SK-N-SH (cell line): ENCODE results near the gene IQCE. TPM values are rescaled to one million over a fixed set of nuclear protein-coding genes. Genes with fewer than 3 reads are reported as not detected.
A peak's percentile ranks its signal among the peaks of the same experiment; 100 is the strongest.

Experiments
- CTCF ChIA-PET: fragments of 300-600, 350-600 bp; formaldehyde crosslinking; extraction: SDS; loops from one replicate; lab custom pipeline; 2021; lab: Yijun Ruan, JAX
- POLR2A ChIA-PET: fragments of 350-600 bp; sonication (Branson Sonifier 250); formaldehyde crosslinking; extraction: SDS; loops from one replicate; lab custom pipeline; 2020; ENCODE audit warnings: antibody characterized with exemption, inconsistent platforms; lab: Yijun Ruan, JAX
- DNase-seq: peaks from one replicate; pipeline ENCODE4 v3.0.0; 2012
- H2AFZ ChIP-seq: fragments of 200-600 bp; sonication (generic); 2 replicates; pipeline ENCODE4 v1.8.1; 2016; ENCODE audit warnings: antibody characterized with exemption, mild to moderate bottlenecking, low read depth
- H3F3A ChIP-seq: fragments of 200-600 bp; sonication (generic); replicated peaks from 2 replicates; pipeline ENCODE3; 2016; ENCODE audit warnings: antibody characterized with exemption, mild to moderate bottlenecking; ENCODE audit not compliant: insufficient read depth
- H3K27ac ChIP-seq, 2 experiments: fragments of 200-500 bp in 1 of 2; fragments of 200-600 bp in 1 of 2; sonication (Bioruptor generic) in 1 of 2; sonication (generic), shearing (Covaris generic) in 1 of 2; 2 replicates each; pipeline versions ENCODE4 v1.5.1 to v1.6.1; 2014 to 2016; ENCODE audit warnings: low read depth in 2 of 2, inconsistent platforms in 1 of 2, low read length in 1 of 2, mild to moderate bottlenecking in 1 of 2, mixed read lengths in 1 of 2
- H3K27me3 ChIP-seq: fragments of 200-600 bp; sonication (generic), shearing (Covaris generic); 2 replicates; pipeline ENCODE4 v1.6.1; 2016; ENCODE audit warnings: mixed run types; ENCODE audit not compliant: insufficient read depth
- H3K36me3 ChIP-seq, 2 experiments: fragments of 200-500 bp in 1 of 2; fragments of 200-600 bp in 1 of 2; sonication (Bioruptor generic) in 1 of 2; sonication (generic) in 1 of 2; replicated peaks in 1 of 2; 2 replicates each; pipeline versions ENCODE3 to v1.5.1; 2014 to 2016; ENCODE audit warnings: low read length in 1 of 2, mild to moderate bottlenecking in 1 of 2; ENCODE audit not compliant: insufficient read depth in 2 of 2, control insufficient read depth in 1 of 2
- H3K4me1 ChIP-seq, 2 experiments: fragments of 200-500 bp in 1 of 2; fragments of 200-600 bp in 1 of 2; sonication (Bioruptor generic) in 1 of 2; sonication (generic), shearing (Covaris generic) in 1 of 2; 2 replicates each; pipeline versions ENCODE4 v1.5.1 to v1.6.1; 2014 to 2016; ENCODE audit warnings: low read depth in 1 of 2, low read length in 1 of 2, mixed run types in 1 of 2; ENCODE audit not compliant: insufficient read depth in 2 of 2, control insufficient read depth in 1 of 2
- H3K4me2 ChIP-seq: fragments of 200-600 bp; sonication (generic), shearing (Covaris generic); 2 replicates; pipeline ENCODE4 v1.6.1; 2017; ENCODE audit warnings: mixed run types
- H3K4me3 ChIP-seq, 2 experiments: fragments of 200-500 bp in 1 of 2; fragments of 200-600 bp in 1 of 2; sonication (Bioruptor generic) in 1 of 2; sonication (generic), shearing (Covaris generic) in 1 of 2; 2 replicates each; pipeline versions ENCODE4 v1.5.1 to v1.8.1; 2014 to 2016; ENCODE audit warnings: low read depth in 2 of 2, inconsistent platforms in 1 of 2, low read length in 1 of 2, mild to moderate bottlenecking in 1 of 2, mixed read lengths in 1 of 2, moderate library complexity in 1 of 2
- H3K79me2 ChIP-seq: fragments of 200-600 bp; sonication (generic); 2 replicates; pipeline ENCODE4 v1.8.1; 2017; ENCODE audit warnings: mild to moderate bottlenecking; ENCODE audit not compliant: insufficient read depth
- H3K9ac ChIP-seq: fragments of 200-600 bp; sonication (generic); 2 replicates; pipeline ENCODE4 v1.6.1; 2017; ENCODE audit warnings: mixed run types
- H3K9me2 ChIP-seq: fragments of 200-600 bp; sonication (generic); 2 replicates; pipeline ENCODE4 v1.6.1; 2017; ENCODE audit warnings: mixed run types
- H3K9me3 ChIP-seq: fragments of 200-600 bp; sonication (generic); 2 replicates; pipeline ENCODE4 v1.6.1; 2017; ENCODE audit warnings: mixed run types, mild to moderate bottlenecking, moderate library complexity
- H4K20me1 ChIP-seq: fragments of 200-600 bp; sonication (generic); 2 replicates; pipeline ENCODE4 v1.6.1; 2017; ENCODE audit warnings: mild to moderate bottlenecking, mixed run types; ENCODE audit not compliant: insufficient read depth
- CHD2 ChIP-seq: fragments of 150-350 bp; IDR thresholded peaks from 2 replicates; pipeline ENCODE4 v1.6.1; 2018; ENCODE audit warnings: low read length; ENCODE audit not compliant: partially characterized antibody
- CTCF ChIP-seq: fragments of 200-600 bp; sonication (generic); IDR thresholded peaks from 2 replicates; pipeline ENCODE4 v1.6.1; 2017; ENCODE audit warnings: antibody characterized with exemption, mild to moderate bottlenecking, moderate library complexity
- EP300 ChIP-seq, 2 experiments: IDR thresholded peaks; 2 replicates each; pipeline versions ENCODE4 v1.4.0 to v1.6.1; 2012; ENCODE audit warnings: borderline replicate concordance in 1 of 2, low read depth in 1 of 2, low read length in 1 of 2
- FOXJ3 ChIP-seq: sonication (generic); formaldehyde crosslinking; IDR thresholded peaks from 2 replicates; pipeline ENCODE4 v1.5.1; 2020; ENCODE audit warnings: mild to moderate bottlenecking, missing genetic modification reagents
- JUND ChIP-seq: IDR thresholded peaks from 2 replicates; pipeline ENCODE4 v1.4.0; 2012
- MAX ChIP-seq: IDR thresholded peaks from 2 replicates; pipeline ENCODE4 v1.4.0; 2012; ENCODE audit warnings: low read depth
- MXI1 ChIP-seq: IDR thresholded peaks from 2 replicates; pipeline ENCODE4 v1.6.1; 2012; ENCODE audit warnings: mild to moderate bottlenecking, low read depth, low read length, improper control_type of control experiment
- NRF1 ChIP-seq: IDR thresholded peaks from 2 replicates; pipeline ENCODE4 v1.6.1; 2012; ENCODE audit warnings: low read depth, mild to moderate bottlenecking, low read length
- RCOR1 ChIP-seq: fragments of 150-350 bp; IDR thresholded peaks from 2 replicates; pipeline ENCODE4 v1.6.1; 2017; ENCODE audit warnings: antibody characterized with exemption, low read length
- REST ChIP-seq: IDR thresholded peaks from 2 replicates; pipeline ENCODE4 v1.6.1; 2012; ENCODE audit warnings: mild to moderate bottlenecking, low read depth, low read length, moderate library complexity
- SIN3A ChIP-seq: IDR thresholded peaks from 2 replicates; pipeline ENCODE4 v1.6.1; 2012; ENCODE audit warnings: low read depth, mild to moderate bottlenecking, low read length, moderate library complexity, borderline replicate concordance
- TAF1 ChIP-seq: IDR thresholded peaks from 2 replicates; pipeline ENCODE4 v1.6.1; 2012; ENCODE audit warnings: low read depth, mild to moderate bottlenecking, low read length, moderate library complexity, borderline replicate concordance
- YY1 ChIP-seq: IDR thresholded peaks from 2 replicates; pipeline ENCODE4 v1.4.0; 2012; ENCODE audit warnings: low read depth, mild to moderate bottlenecking
- WGBS: methylation state at CpG from one replicate; pipeline ENCODE4 v1.1.6; 2017; ENCODE audit warnings: low lambda C conversion rate; 5-methylcytosine and 5-hydroxymethylcytosine counted together
- polyA plus RNA-seq, 3 experiments: library from polyadenylated mRNA; depleted of rRNA; stranded (reverse); fragments of >200 nt; gene quantifications; 2 replicates each; pipeline ENCODE4 v1.2.3, GENCODE V29; 2012

The IQCE gene
- 14.4 and 15.1 TPM in 2 replicates for polyA plus RNA-seq (2012; rRNA removed)
- polyA plus RNA-seq (2012; cell fraction: cytosol; rRNA removed) = 11.2 and 12.8 TPM in 2 replicates
- 37.7 and 46.3 TPM in 2 replicates for polyA plus RNA-seq (2012; cell fraction: nucleus; rRNA removed)

GRCh38 chr7:2558629-2559282 is at the start of gene IQCE:
Gene IQCE, plus strand, starts transcription at chr7:2558979. Its CDS starts 203 bp downstream, at chr7:2559182.
- 11% methylated on average over 34 of the region's 66 CpGs for WGBS
- peaks cover under 1 to 4% of the 10 kb centered on the region in 2 experiments for H3K36me3 ChIP-seq
- H3K27me3 ChIP-seq = no peaks in the 10 kb centered on the region
- H3K9ac ChIP-seq = peak within 1 kb of the TSS; percentile 81
- peaks cover 44% of the 10 kb centered on the region for H3K79me2 ChIP-seq
- H3K9me3 ChIP-seq = no peaks in the 10 kb centered on the region
- peak within 1 kb of the TSS; percentile 39 to 70 for H3K27ac ChIP-seq
- ChIA-PET CTCF (interaction anchor here (0.7 to 2.0 kb wide), 15 partner anchors 8 to 112 kb away, joined by 3 to 9 read pairs (median 3); no protein-coding TSS in a partner anchor), POLR2A (no interaction called here)
- peak within 1 kb of the TSS; percentile 96 for H2AFZ ChIP-seq
- DNase-seq = peak; percentile 99
- peaks cover 17% of the 10 kb centered on the region for H3F3A ChIP-seq
- H4K20me1 ChIP-seq = peaks cover 6% of the 10 kb centered on the region; the same call in 1 of the 2 replicates
- no peaks in the 10 kb centered on the region for H3K9me2 ChIP-seq
- TF ChIP-seq EP300 (IDR thresholded peaks at IDR 0.05; ENCODE audit: borderline replicate concordance in 1 of 2, low read depth in 1 of 2, low read length in 1 of 2) (peak; percentile 23 to 24; a peak in 1 of 4 replicates), RCOR1 (peak; percentile 53; the same call in 1 of the 2 replicates), YY1 (no peak), CHD2 (peak; percentile 64), MAX (peak; percentile 27), CTCF (no peak), REST (no peak), MXI1 (peak; percentile 90), JUND (no peak), SIN3A (peak; percentile 76; the same call in 1 of the 2 replicates), FOXJ3 (CRISPR knock-in tag) (0 out of 2 replicates have a peak, but pooled peaks have one; percentile 39), TAF1 (peak; percentile 59; the same call in 1 of the 2 replicates), NRF1 (peak; percentile 86)
- peak within 1 kb of the TSS; percentile 99 for H3K4me2 ChIP-seq
- H3K4me3 ChIP-seq = peak within 1 kb of the TSS; percentile 71 to 93
- H3K4me1 ChIP-seq = peaks cover 7 to 19% of the 10 kb centered on the region in 2 experiments; a peak in 3 of 4 replicates
